ENCODE data around the gene LCN1.

GRCh38 chr9:135485385-135485784, 35.9 kb upstream of the LCN1 start:
- TF ChIP-seq CTCF (conservative IDR thresholded peaks at IDR 0.05; ENCODE audit: low read length) (no peak), EZH2phosphoT487 (IDR thresholded peaks at IDR 0.05; ENCODE audit: borderline replicate concordance) (no peak)
